Stimulated activated CD8-positive, alpha-beta memory T cell treated with anti-CD3 and anti-CD28 coated beads, Interleukin-7, amount 100 ng/mL, for 48 hours (primary cell): ENCODE results near the gene PEMT.

Source experiments
- DNase-seq, 2 donors: peaks; one replicate each; pipeline ENCODE4 v3.0.0-alpha.2; 2020; ENCODE audit warnings: low read depth in 1 of 2; ENCODE audit errors: extremely low read depth in 1 of 2

PEMT gene

DNA sequence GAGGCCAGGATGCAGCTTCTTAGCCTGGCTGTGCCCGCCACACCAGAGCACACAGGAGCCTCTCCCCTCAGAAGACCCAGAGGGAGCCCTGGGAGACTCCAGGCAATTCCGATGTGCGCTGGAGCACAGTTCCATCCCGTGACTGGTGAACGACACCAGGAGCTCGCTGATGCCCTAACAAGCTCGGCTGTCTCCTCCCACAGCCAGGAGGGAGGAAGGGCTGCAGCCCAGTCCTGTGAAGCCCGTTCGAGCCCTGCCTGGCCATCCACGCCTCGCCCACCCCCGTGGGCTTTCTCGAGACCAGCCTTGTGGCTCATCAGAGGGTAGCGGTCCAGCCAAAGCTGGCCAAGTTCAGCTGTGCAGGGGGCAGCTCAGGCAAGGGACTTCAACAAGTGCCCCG is 73.5 kb downstream of the PEMT start:
- no peak for DNase-seq

DNA sequence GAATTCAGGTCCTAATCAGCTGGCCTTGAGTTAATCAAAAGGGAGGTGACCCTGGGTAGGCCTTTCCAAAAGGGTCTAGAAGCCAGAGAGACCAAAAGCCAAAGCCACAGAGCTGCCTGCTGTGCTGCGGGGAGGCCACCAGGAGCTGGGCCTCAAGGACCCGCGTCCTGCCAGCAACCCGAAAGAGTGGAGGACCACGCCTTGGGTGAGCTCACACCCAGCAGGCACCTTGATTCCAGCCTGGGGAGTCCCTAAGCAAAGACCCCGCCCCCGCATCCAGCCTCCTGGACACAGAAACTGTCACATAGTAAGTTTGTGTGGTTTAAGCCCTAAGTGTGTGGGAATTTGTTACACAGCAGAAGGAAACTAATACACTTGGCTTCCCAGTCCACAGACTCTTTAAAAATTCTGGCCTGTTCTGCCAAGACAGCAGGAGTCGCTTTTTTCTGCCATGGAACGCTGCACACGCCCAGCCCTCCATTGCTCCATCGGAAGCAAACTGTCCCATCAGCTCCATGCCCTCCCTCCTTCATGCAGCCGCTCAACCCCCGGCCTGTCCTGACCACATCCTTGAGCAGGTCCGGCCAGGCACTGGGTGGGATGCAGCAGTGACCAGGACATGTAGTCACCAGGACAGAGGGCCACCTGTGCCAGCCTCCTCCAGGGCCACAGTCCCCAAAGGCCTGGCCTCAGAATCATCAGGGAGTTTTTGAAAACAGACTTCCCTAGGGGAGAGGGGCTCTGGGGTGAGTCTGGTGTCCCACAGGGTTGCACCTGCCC is 74.4 kb downstream of the PEMT start:
- no peak for DNase-seq

DNA sequence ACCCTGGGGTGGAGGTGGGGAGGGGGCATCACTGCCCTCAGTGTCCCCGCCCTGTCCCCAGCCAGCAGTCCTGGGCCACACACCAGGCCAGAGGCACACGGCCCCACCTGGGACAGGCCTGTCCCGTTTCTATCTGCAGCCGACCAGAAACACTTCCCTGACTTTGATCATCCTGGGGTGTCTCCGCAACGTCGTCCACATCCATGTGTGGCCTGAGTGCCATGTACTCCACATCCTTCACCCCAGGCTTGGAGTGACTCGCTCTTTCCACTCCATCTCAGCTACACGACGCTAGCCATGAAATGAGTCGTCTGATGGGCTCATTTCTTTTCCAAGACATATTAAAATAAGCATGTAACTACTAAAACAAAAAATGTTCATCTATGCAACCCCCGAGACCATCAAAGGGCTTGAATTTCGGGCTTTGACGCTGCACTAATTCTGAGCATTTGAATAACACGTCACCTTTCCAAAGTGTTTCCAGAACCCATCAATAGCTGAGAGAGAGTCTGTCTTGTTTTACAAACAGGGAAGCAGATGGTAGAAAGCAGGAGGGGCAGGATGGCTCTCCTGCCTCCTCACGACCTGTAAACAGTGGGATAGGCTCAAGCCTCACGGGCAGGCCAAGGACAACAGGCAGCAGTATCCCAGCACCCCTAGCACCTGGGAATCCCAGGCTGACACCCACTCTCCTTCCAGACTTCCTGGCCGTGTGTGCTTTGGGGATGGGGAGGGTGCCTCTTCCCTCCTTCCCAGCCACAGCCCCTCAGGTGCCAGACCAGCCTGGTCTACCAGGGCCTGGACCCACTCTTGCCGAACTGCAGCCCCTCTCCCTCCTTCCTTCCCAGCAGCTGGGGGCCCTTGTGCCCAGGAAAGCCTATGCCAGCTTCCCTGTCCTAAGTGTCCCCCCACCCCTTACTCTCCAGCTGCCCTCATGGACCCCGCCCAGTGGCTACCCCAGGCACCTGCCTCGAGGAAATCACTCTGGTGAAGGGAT is 75.3 kb downstream of the PEMT start:
- DNase-seq: no peak

DNA sequence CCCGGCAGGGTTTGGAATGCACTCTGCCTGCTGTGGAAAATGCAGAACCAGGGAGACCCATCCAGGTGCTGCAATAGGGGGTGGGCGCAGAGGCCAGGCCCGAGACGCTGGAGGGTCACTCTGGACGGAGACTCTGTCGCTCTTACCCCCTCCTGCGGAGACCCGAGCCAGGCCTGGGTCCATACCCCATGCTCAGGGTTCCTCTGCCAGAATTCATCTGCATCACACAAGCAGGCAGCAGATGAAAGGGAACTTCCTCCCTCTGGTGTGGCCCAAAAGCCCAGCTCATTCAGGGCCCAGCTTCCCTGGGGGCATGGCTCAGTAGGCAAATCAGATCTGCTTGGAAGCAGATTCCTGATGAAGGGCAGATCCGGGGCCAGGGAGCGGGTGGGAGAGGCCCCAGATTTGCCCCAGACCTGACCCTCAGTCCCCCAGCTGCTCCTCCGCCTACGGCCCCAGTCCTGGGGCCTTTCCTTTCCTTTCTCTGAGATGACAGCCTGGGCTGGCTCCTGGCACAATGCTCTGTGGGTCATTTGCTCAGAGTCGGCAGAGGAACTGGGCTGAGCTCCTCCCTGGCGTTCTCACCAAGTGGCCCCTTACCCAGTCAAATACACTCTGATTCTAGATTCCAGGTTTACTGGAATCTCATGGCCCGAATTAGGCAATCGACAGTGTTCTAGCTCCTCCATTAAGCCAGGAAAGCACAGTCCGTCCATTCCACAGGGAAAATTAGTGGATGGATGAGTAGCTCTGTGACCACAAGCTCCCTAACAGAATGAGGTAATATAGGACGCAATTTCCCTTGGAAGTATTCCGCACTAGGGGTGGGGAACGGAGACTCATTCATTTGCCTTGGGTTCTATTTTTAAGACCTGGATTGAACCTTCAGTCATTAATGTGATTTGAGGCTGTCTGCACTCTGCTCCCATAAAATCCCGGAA is 76.2 kb downstream of the PEMT start:
- no peak for DNase-seq

DNA sequence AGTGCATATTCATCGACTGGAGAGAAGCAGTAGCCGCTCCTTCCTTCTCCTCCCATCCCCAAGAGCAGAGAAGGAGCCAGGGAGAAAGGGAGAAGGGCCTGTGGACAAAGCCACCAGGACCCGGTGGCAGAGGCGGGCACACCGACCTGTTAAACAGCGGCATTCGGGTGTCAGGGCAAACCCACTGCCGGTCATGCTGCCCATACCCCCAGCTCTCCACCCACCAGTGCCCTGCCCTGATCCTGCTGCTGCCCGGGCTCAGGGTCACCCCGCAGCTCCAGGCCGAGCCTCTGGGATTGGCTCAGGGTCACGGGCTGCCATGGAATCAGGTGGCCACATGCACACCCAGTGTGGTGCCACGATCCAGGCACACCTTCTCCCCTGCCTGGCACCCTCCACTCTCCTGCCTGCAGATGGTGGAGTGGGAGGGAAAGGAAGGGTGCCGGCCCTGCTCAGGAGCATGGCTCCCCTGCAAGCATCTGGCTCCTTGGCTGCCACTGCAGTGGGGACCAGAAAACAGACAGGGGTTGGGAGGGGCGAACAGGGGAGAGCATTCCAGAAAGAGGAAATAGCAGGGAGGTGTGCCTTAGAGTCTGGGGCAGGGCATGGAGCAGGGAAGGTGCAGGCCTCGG is 77.0 kb downstream of the PEMT start:
- no peak for DNase-seq

DNA sequence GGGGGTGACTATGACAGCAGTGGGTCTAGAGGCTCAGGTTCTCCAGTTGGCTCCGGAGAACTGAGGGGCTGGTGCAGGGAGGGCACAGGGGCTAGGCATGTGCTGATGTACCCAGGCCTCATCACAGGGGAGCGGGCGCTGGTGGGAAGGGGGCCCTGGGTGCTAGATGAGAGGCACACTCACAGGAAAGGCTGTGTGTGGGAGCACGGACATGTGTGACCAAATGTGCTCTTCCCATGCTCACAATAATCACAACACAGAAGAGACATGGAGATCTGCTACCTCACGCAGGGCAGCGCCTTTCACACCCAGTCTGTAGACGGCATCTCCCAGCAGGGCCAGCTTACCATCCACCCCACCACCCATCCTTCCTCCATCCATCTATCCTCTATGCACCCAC is 77.9 kb downstream of the PEMT start:
- no peak for DNase-seq

DNA sequence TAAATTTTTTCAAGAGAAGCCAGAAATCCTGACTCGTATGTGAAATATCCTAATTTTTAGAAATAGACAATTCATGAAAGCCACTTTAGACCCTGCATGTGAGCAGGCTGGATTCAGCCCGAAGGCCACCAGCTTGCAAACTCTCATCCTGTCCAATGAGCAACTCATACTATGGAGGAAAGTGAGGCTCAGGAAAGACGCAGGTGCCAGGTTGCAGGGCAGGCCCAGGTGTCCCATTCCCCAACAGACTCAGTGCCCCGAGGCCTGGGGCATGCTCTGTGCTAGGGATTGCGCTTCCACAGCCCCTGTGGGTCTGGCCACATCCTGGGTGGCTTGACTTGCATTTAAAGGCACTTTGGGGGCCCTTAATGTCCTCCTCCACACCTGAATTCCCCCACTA is 78.6 kb downstream of the PEMT start:
- DNase-seq: no peak

DNA sequence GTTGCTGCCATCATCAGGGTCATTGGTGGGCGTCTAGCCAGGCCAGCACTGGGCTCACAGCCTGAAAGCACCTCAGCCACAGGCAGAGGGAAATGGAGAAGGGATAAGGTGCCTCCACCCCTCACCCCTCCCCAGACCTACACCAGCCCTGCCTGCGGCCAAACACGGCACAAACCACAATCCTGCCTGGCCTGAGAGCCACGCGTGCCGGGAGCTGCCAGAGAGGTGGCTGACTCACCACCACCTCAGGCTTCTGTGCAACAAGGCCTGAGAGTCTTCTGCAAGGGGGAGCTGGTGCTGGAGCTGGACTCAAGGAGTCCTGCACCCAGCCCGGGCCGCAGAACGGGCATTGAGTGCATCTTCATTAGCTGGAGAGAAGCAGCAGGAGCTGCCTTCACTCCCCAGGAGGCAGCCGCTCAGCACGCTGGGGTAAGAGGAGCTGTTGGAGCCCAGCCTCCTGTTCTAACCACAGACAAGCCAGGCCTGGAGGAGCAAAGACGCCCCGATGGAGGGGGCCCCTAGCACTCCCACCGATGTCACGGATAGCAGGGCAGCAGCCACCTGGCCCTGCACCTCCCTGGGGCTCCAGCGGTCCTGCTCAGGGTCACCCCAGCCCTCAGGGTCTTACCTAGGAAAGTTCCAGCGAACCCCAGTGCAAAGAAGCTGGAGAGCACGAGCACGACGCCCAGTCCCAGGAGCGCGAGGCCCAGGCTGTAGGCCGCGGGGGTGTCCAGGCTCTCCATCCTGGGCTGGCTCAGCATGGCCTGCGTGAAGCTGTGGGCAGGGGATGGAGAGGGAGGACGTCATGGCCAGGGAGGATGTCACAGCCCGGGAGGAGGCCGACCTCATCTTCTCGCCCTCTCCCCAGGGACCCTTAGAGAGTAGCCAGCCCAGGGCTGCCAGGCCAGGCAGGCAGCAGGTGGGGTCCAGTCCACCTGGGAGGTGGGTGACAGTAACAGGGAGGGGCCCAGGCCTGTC is 79.3 kb downstream of the PEMT start:
- no peak for DNase-seq

DNA sequence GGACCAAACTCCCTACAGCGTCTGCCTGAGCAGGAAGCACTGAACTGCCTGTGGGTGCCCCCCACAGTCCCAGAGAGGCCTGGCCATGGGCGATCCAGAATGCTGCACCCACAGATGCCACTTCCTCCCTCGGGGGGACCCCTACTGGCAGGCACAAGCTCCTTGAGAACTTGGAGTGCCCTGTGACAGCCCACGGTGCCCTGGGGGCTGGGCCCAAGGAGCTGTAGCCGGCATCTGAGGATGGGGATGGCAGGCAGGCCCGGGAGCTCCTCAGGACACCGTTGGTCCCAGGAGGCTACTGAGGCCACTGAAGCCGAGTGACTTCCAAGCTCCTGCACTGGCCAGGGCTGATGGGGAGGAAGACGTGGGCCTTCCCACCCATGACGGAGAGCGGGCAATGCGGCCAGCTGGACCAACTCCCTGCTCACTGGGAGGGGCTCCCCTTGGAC is 80.2 kb downstream of the PEMT start:
- no peak for DNase-seq

DNA sequence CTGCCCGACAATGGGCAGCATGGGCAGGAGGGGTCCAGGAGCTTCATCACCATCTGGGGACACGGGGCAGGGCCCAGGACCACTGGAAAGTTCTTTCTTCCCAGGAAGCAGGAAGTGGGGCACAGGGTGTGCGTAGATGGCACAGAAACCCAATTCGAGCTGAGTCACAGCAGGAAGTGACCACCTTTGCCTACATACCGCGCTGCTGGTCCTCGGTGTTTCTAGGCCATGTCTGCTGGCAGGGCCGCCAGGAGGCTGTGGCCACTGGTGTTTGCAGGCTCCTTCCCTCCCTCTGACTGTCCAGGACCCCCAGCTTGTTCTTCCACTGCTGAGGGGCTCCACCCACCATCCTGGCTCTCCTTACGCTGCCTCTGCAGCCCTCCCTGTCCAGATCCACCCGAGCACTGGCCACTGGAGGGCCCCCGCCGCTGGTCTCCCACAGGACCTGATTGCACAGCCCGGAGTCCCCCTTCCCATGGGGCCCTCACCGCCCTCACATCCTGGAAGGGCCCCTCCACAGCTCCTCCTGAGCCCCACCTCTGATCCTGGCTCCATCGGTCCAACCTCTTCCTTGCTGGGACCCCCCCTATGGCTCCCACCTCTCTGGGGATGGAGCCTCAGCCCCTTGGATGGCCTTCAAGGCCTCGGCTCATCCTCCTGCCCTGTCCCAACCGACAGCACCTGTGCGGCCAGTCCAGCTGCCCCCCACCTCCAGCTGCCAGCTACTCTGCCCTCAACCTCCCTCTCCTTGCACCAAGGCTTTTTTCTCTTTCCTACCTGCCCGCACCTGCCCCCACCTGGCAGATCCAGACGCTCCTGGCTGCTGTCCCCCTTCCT is 80.8 kb downstream of the PEMT start:
- no peak for DNase-seq

DNA sequence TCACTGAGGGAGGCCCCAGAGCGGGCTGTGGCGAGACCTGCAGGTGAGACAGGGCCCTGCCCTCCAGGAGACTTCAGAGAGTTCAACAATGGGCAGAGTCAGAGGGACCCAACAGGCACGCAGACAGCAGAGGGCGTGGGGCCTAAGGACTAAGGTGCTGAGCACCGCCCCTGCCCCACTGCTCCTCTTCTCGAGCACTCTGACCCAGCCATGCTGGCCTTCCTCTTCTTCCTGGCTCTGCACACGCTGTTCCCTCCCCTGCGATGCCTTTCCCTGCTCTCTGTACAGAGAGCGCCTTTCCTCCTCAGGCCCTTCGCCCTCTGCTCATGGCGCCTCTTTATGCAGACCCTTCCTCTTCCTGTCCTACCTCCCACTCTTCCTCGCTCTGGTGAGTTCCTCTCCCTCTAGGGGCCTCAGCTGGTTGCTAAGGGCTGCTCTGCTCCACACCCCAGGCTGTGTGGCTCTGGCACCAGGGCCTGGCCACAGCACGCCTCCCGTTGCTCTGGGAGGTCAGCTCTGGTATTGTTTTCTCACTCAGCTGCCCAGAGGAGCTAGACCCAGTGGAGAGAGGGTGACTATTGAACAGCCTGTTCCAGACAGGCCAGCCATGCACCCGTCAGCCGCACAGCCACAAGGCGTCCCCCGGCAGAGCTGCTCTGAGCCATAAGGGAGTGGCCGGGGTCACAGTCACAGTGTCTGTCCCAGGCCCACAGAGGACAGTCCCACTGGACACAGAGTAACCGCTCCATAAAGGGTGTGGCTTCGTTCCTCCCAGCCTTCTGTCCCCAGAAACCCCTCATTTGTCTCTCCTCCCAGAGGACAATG is 81.7 kb downstream of the PEMT start:
- no peak for DNase-seq

DNA sequence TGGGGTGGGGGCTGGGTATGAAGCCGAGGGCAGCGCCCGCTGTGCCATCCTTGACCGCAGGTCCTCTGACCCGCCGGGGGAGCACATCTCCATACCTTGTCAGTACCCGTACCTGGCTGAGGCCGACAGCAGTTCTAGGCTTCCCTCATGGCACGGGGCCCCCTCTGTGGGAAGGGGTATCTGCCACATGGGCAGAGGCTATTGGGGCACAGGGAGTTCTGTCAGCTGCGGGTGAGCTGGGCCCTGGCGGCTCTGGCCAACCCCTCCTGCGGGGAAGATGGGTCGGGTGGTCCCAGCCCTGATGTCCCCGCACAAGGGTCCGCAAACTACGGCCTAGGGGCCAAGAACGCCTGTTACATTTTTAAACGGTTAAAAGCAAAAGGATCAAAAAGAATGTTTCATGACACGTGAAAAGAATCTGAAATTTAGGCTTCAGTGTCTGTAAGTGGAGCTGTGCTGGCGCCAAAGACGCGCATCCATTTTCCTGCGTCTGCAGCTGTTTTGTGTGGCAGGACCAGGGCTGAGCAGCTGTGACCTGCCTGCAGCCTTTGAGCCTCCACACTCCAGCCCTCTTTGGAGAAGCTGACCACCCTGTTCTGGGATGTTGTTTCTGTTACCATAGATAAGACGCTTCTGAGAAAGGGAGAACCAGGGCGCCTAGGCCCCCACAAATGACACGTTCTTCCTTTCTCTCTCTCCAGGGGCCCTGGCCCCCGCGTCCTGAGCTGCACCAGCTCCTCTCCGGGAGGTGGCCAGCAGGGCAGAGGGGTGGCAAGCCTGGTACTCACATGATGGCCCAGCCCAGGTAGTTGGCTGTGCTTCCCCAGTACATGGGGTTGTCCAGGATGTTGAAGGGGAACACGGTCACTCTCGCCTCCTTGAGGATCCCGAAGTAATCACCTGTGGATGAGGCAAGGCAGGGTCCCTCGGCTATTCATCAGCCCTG is 82.6 kb downstream of the PEMT start:
- DNase-seq: no peak

DNA sequence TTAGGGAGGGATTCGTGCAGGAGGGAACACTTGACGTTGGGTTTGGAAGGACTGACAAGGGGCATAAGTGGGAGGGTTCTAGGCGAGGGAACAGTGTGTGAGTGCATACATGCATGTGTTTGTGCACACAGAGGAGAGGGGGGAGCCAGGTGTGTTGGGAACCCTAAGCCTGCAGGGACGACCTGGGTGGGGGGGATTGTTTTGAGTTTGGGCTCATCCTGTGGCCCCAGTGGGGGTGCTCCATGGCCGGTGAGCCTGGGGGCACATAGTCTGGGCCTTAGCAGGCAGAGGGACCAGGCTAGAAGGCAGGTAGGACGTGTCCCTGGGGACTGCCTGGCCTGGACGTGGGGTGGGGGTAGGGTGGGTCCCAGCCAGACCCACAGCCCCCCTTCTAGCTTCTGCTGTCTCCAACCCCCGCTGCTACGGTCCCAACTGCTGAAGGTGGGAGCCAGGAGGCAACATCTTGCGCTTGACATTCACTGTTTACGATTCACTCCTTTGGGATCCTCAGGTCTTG is 83.4 kb downstream of the PEMT start:
- DNase-seq: no peak

DNA sequence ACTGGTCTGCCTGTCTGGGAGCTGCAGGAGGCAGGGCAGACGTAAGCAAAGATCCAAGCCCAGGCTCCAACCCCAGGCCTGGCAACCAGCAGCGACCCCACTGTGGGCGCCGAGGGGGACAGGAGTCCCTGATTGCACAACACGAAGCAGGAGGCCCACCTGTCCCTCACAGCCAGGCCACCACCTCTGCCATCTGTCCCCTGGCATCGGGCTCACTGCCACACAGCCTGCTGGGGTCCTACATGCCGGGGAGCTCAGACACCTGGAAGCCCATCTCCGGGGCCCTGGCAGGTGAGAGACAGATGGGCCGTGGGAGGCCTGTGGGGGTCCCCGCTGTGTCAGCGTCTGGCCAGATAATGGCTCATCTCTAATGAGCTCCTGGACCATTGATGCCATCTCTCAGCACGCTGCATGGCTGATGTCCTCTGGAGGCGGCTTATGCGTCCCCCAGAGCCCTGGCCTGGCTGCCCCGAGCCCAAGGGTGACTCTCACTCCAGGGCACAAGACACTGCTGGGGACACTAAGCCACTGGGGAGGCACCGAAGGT is 84.0 kb downstream of the PEMT start:
- DNase-seq: no peak

DNA sequence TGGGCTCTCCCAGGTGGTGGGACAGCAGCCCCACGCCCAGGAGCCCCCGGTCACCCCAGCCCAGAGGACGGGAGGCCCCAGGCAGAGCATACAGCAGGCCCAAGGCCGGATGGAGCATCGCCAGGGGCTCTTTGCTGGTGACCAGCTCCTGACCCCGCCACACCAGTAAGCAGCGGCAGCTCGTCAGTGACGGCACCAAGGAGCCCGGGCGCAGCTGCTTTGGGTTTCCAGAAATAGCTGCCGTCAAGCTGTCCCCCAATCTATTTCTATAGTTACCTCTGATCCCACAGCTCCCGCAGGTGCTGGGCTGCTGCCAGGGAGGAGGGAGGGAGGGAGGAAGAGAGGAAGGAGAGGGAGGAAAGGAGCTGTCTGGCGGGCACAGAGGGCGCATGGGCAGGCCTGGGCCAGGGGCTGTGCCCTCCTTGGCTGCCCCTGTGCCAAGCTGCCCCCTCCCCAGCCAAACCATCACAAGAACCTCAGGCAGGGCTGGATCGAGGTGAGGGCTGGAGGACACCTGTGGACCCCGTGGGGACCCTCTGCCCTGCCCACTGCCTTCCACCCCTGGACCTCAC is 84.5 kb downstream of the PEMT start:
- no peak for DNase-seq
